Pons (tissue), 1 donor: ENCODE data around the gene ECE2.
"Not testable (repeated sequence)": the region's sequence is repeated elsewhere in the genome, so short reads cannot be mapped to it uniquely, and the experiment has no call there.

Source experiments
- DNase-seq: peaks from one replicate; pipeline ENCODE4 v3.0.0-alpha.2; 2016; ENCODE audit warnings: low spot score

ECE2 gene

GRCh38 chr3:184267249-184267648, 8.6 kb upstream of the ECE2 start:
- DNase-seq = not testable (repeated sequence)

GRCh38 chr3:184272269-184272668, 3.6 kb upstream of the ECE2 start:
- no peak for DNase-seq

GRCh38 chr3:184275381-184275701, 481 bp upstream of the ECE2 start:
- DNase-seq = no peak

- no peak for DNase-seq
Measured at GRCh38 chr3:184277366-184277765, 1.5 kb downstream of the ECE2 start.

- DNase-seq = no peak
Measured at GRCh38 chr3:184282941-184283340, 7.1 kb downstream of the ECE2 start.

- DNase-seq = no peak
Measured at GRCh38 chr3:184283681-184284080, 7.9 kb downstream of the ECE2 start.

GRCh38 chr3:184284696-184285095, 8.9 kb downstream of the ECE2 start:
- DNase-seq = peak; percentile 78

- DNase-seq = peak; percentile 36
Measured at GRCh38 chr3:184289426-184289938, 13.7 kb downstream of the ECE2 start.

GRCh38 chr3:184290331-184290730, 14.5 kb downstream of the ECE2 start:
- DNase-seq = no peak

GRCh38 chr3:184291044-184291737, 15.4 kb downstream of the ECE2 start:
- no peak for DNase-seq

- DNase-seq = no peak
Measured at GRCh38 chr3:184291738-184292445, 16.1 kb downstream of the ECE2 start.

GRCh38 chr3:184295771-184296170, 19.9 kb downstream of the ECE2 start:
- no peak for DNase-seq

GRCh38 chr3:184296616-184297015, 20.8 kb downstream of the ECE2 start:
- no peak for DNase-seq

- DNase-seq = peak; percentile 92
Measured at GRCh38 chr3:184298759-184299487, 23.1 kb downstream of the ECE2 start, which contains the start of gene PSMD2. PSMD2 (plus strand) TSS chr3:184299241; CDS start chr3:184299267, 26 bp downstream.

- DNase-seq = no peak
Measured at GRCh38 chr3:184299488-184300377, 23.9 kb downstream of the ECE2 start.

GRCh38 chr3:184300378-184300720, 24.5 kb downstream of the ECE2 start:
- DNase-seq = no peak

- DNase-seq = no peak
Measured at GRCh38 chr3:184305577-184305976, 29.8 kb downstream of the ECE2 start.

GRCh38 chr3:184306341-184306972, 30.6 kb downstream of the ECE2 start:
- DNase-seq = no peak

GRCh38 chr3:184307915-184308314, 32.1 kb downstream of the ECE2 start:
- no peak for DNase-seq

GRCh38 chr3:184308744-184309143, 32.9 kb downstream of the ECE2 start:
- no peak for DNase-seq

GRCh38 chr3:184311633-184312032, 35.8 kb downstream of the ECE2 start:
- DNase-seq = no peak

GRCh38 chr3:184314363-184314699, 38.5 kb downstream of the ECE2 start, which contains the start of gene EIF4G1:
EIF4G1 (plus strand) TSS chr3:184314606; CDS start chr3:184315797, 1,191 bp downstream.
- peak; percentile 87 for DNase-seq
